ENCODE results near the gene PRDX2. TPM values are rescaled to one million over a fixed set of nuclear protein-coding genes. Genes with fewer than 3 reads are reported as not detected.

PRDX2 gene
- total RNA-seq, 4 donors from 2014 or later, result 129 to 182 (median 163) TPM

- TF ChIP-seq POLR2A (IDR thresholded peaks at IDR 0.05) (no peak), EP300 (IDR thresholded peaks at IDR 0.05) (no peak), CTCF (IDR thresholded peaks at IDR 0.05) (no peak)
- Histone ChIP-seq H3K4me3 (peak overlapping the region in 3 of 4 donors; percentile 4 to 47 (median 32)), H3K36me3 (no peaks in the 10 kb centered on the region), H3K9me3 (no peaks in the 10 kb centered on the region), H3K27ac (no peak overlapping the region), H3K4me1 (peaks cover 0 to 40% (median 15%) of the 10 kb centered on the region in 4 donors), H3K27me3 (peaks cover 0 to 97% of the 10 kb centered on the region in 2 donors)
- DNase-seq (ENCODE audit: low spot score in 2 of 2), result no peak
- 1% methylated on average over 13 to 34 of the region's 87 CpGs for WGBS, 2 donors
Observed at GRCh38 chr19:12833738-12834565, 32.4 kb upstream of the PRDX2 start.

GRCh38 chr19:12833418-12833737 lies 31.8 kb upstream of the PRDX2 start:
- H3K4me1 ChIP-seq, result peaks cover 0 to 38% (median 10%) of the 10 kb centered on the region in 4 donors
- no peak for TF ChIP-seq EP300 (IDR thresholded peaks at IDR 0.05)
- no peak for TF ChIP-seq POLR2A (IDR thresholded peaks at IDR 0.05)
- TF ChIP-seq CTCF (IDR thresholded peaks at IDR 0.05), result no peak
- H3K4me3 ChIP-seq, result peak overlapping the region in 3 of 4 donors; percentile 4 to 47 (median 32)
- no peak for DNase-seq (ENCODE audit: low spot score in 2 of 2)
- H3K27me3 ChIP-seq, result peaks cover 0 to 97% of the 10 kb centered on the region in 2 donors
- no peaks in the 10 kb centered on the region for H3K9me3 ChIP-seq
- WGBS, 2 donors, result 0 to 2% methylated on average over 3 to 5 of the region's 5 CpGs
- no peaks in the 10 kb centered on the region for H3K36me3 ChIP-seq
- H3K27ac ChIP-seq, result no peak overlapping the region

DNA sequence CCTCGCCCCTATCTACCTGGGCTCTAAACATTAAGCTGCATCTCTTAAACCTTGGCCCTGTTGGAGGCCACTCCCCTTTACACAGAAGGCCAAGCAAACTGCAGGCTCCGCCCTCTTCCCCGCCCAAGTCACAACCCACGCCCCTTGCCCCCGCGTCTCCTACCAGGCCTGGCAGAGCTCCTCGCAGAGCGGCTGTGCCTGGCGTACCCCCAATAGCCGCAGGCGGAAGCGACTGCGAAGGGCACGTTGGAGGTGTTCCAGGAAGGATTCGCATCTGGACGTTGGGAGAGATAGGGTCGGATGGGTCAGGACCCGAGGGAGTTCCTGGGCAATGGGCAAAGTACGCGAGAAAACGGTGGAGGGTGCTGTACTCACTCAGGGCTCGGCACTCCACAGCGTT lies 26.9 kb upstream of the PRDX2 start:
- peaks cover 0 to 99% of the 10 kb centered on the region in 2 donors for H3K27me3 ChIP-seq
- peaks cover 0 to 29% (median 3%) of the 10 kb centered on the region in 4 donors for H3K4me1 ChIP-seq
- DNase-seq (ENCODE audit: low spot score in 2 of 2), result no peak
- H3K27ac ChIP-seq, result no peak overlapping the region
- 6 to 9% methylated on average over 23 of the region's 23 CpGs for WGBS, 2 donors
- no peaks in the 10 kb centered on the region for H3K36me3 ChIP-seq
- no peaks in the 10 kb centered on the region for H3K9me3 ChIP-seq
- TF ChIP-seq EP300 (IDR thresholded peaks at IDR 0.05), result no peak
- no peak for TF ChIP-seq POLR2A (IDR thresholded peaks at IDR 0.05)
- TF ChIP-seq CTCF (IDR thresholded peaks at IDR 0.05), result no peak
- H3K4me3 ChIP-seq, result no peak overlapping the region

DNA sequence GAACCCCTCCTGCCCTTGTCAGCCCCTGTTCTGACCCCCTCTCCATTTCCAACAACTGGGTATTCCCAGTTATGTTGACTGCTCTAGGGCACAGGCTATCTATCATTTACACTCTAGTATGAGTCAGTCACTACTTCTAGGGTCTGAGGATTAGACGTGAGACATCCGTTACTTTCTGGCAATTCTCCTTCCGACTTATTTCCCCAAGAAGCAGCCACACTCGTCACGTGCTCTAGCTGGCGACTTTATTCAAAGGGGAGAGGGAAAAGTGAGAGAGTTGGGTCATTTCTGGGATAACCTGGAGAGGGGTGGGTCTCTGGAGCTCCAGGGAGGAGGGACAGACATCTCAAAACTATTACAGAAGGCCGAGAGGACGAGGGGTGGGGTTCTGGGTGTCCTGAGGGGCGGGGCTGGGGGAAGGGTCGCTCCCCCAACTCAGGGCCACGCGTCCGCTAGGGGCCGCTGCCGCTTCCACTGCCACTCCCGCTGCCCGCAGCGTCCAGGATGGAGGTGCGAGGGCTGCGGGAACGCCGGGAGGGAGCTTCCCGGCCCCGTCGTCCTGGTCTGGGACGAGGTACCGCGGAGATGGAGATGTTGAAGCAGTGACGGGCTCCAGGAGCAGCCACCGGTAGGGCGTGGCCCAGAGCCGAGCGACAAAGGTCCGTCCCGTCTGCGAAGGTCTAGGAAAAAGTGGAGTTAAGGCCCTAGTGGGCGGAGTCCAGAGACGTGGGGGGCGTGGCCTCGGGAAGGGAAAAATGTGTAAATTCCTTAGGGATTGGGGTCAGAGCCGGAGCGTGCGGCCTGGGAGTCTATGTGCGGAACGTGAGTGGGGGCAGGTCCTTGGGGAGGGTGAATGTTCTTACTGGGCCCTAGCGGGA lies 23.9 kb upstream of the PRDX2 start:
- no peak for DNase-seq (ENCODE audit: low spot score in 2 of 2)
- Histone ChIP-seq H3K4me1 (peaks cover 0 to 16% (median 0%) of the 10 kb centered on the region in 4 donors), H3K4me3 (no peak overlapping the region), H3K36me3 (no peaks in the 10 kb centered on the region), H3K27ac (no peak overlapping the region), H3K27me3 (peaks cover 0 to 69% of the 10 kb centered on the region in 2 donors), H3K9me3 (no peaks in the 10 kb centered on the region)
- TF ChIP-seq EP300 (IDR thresholded peaks at IDR 0.05), result no peak
- TF ChIP-seq CTCF (IDR thresholded peaks at IDR 0.05), result peak in 1 of 5 experiments; percentile 22
- no peak for TF ChIP-seq POLR2A (IDR thresholded peaks at IDR 0.05)
- WGBS, 2 donors, result 6% methylated on average over 41 to 44 of the region's 46 CpGs

Data from tibial nerve (tissue), 4 donors.